K562 (cell line): ENCODE results near the gene F12. TPM values are rescaled to one million over a fixed set of nuclear protein-coding genes. Genes with fewer than 3 reads are reported as not detected.

Experiments used
- CSDE1 ChIP-seq, 2 experiments: fragments of 450-650 bp; IDR thresholded peaks; 2 replicates each; pipeline ENCODE4 v1.6.1; 2016; ENCODE audit warnings: mild to moderate bottlenecking in 1 of 2
- DPF2 ChIP-seq: fragments of 450-650 bp; IDR thresholded peaks from 2 replicates; pipeline ENCODE4 v1.6.1; 2016
- E2F5 ChIP-seq: sonication (generic); formaldehyde crosslinking; IDR thresholded peaks from 2 replicates; pipeline ENCODE4 v1.8.0; 2022; ENCODE audit warnings: mild to moderate bottlenecking, missing genetic modification reagents
- GATAD2A ChIP-seq: fragments of 450-650 bp; IDR thresholded peaks from 2 replicates; pipeline ENCODE4 v1.6.1; 2017
- JUNB ChIP-seq: fragments of 450-650 bp; formaldehyde crosslinking; conservative IDR thresholded peaks from 2 replicates; pipeline ENCODE4 v1.4.0; 2020; ENCODE audit warnings: mild to moderate bottlenecking
- KDM1A ChIP-seq, 2 experiments: fragments of 450-650 bp; IDR thresholded peaks; 2 replicates each; pipeline ENCODE4 v1.6.1; 2016; ENCODE audit warnings: mild to moderate bottlenecking in 2 of 2
- MECOM ChIP-seq: fragments of 250-450 bp; sonication (Bioruptor Pico); IDR thresholded peaks from 2 replicates; pipeline ENCODE4 v1.8.0; 2022; ENCODE audit warnings: inconsistent platforms
- MIER1 ChIP-seq: fragments of 450-650 bp; IDR thresholded peaks from 2 replicates; pipeline ENCODE4 v1.6.1; 2016; ENCODE audit warnings: antibody characterized with exemption, mild to moderate bottlenecking, low read depth
- NFYB ChIP-seq: IDR thresholded peaks from 2 replicates; pipeline ENCODE4 v1.6.1; 2011; ENCODE audit warnings: mild to moderate bottlenecking, moderate library complexity; ENCODE audit not compliant: insufficient read length; ENCODE audit errors: extremely low read depth
- PRMT5 ChIP-seq: sonication (generic); formaldehyde crosslinking; IDR thresholded peaks from 2 replicates; pipeline ENCODE4 v1.5.0; 2020; ENCODE audit warnings: missing genetic modification reagents
- RAD51 ChIP-seq: fragments of 450-650 bp; IDR thresholded peaks from 2 replicates; pipeline ENCODE4 v1.7.1; 2016; ENCODE audit warnings: low read depth, mild to moderate bottlenecking, borderline replicate concordance
- RERE ChIP-seq: sonication (generic); formaldehyde crosslinking; IDR thresholded peaks from 2 replicates; pipeline ENCODE4 v1.8.0; 2023; ENCODE audit warnings: missing genetic modification reagents, mild to moderate bottlenecking, borderline replicate concordance
- SMAD2 ChIP-seq: fragments of 150-350 bp; IDR thresholded peaks from 2 replicates; pipeline ENCODE4 v1.6.1; 2014; ENCODE audit warnings: low read depth, mild to moderate bottlenecking, low read length
- USF1 ChIP-seq: sonication (generic); formaldehyde crosslinking; IDR thresholded peaks from 2 replicates; pipeline ENCODE4 v1.9.0; 2022; ENCODE audit warnings: mild to moderate bottlenecking, missing genetic modification reagents
- USF2 ChIP-seq: sonication (generic); formaldehyde crosslinking; IDR thresholded peaks from 2 replicates; pipeline ENCODE4 v1.5.0; 2020; ENCODE audit warnings: missing genetic modification reagents
- VEZF1 ChIP-seq: fragments of 200-800 bp; sonication (Bioruptor generic); IDR thresholded peaks from 2 replicates; pipeline ENCODE4 v1.6.1; 2017; ENCODE audit warnings: missing genetic modification characterization, missing compliant biosample characterization
- YY1 ChIP-seq, 3 experiments: IDR thresholded peaks; 2 replicates each; pipeline ENCODE4 v1.6.1; 2011; ENCODE audit warnings: low read length in 2 of 3, mild to moderate bottlenecking in 2 of 3, moderate library complexity in 2 of 3, borderline replicate concordance in 1 of 3, control low read depth in 1 of 3, low read depth in 1 of 3; ENCODE audit not compliant: insufficient read depth in 3 of 3, insufficient replicate concordance in 2 of 3, control insufficient read depth in 1 of 3, insufficient read length in 1 of 3; ENCODE audit errors: extremely low read depth in 1 of 3
- ZNF143 ChIP-seq: sonication (generic); formaldehyde crosslinking; IDR thresholded peaks from 2 replicates; pipeline ENCODE4 v1.9.0; 2022; ENCODE audit warnings: mild to moderate bottlenecking, missing genetic modification reagents
- ZNF589 ChIP-seq: fragments of 200-800 bp; sonication (Bioruptor generic); IDR thresholded peaks from 2 replicates; pipeline ENCODE4 v1.6.1; 2016; ENCODE audit warnings: low read depth, missing genetic modification characterization, missing compliant biosample characterization
- ZNF696 ChIP-seq: fragments of 250-450 bp; sonication (Bioruptor Pico); conservative IDR thresholded peaks from 2 replicates; pipeline ENCODE4 v1.4.0; 2020; ENCODE audit warnings: mild to moderate bottlenecking, moderate library complexity
- ZNF77 ChIP-seq: fragments of 250-450 bp; sonication (Bioruptor Pico); IDR thresholded peaks from 2 replicates; pipeline ENCODE4 v1.5.0; 2020
- polyA plus RNA-seq, 8 experiments: library from polyadenylated mRNA; depleted of rRNA in 4 of 8; stranded (reverse) in 5 of 8; unstranded in 3 of 8; fragments of >200 nt; fragmentation: Nextera tagmentation in 2 of 8; fragmentation: Illumina TruSeq in 1 of 8; extraction: Ambion mirVana in 2 of 8; extraction: Trizol in 1 of 8; gene quantifications; 2 replicates each; pipeline versions ENCODE4 v1.2.1 to v1.2.3, GENCODE V29; 2011 to 2014; ENCODE audit warnings: inconsistent platforms in 1 of 8, missing spikeins in 1 of 8
- total RNA-seq, 7 experiments: library from RNA; depleted of rRNA in 6 of 7; stranded (reverse); fragments of >200 nt in 6 of 7; fragmentation: Illumina TruSeq in 2 of 7; extraction: Trizol in 2 of 7; gene quantifications; 2 replicates each; pipeline versions ENCODE4 v1.2.1 to v1.2.3, GENCODE V29; 2011 to 2021; ENCODE audit warnings: low replicate concordance in 1 of 7

The F12 gene
- total and polyA plus RNA-seq, 9 of the 15 experiments (the other 6 are each of a cell fraction or from before 2014, with no cell fraction given), result 0.59 to 18.3 (median 3.6) TPM

GRCh38 chr5:177437623-177438022, 28.3 kb upstream of the F12 start (continued):
- TF ChIP-seq SMAD2, result no peak
- no peak for TF ChIP-seq DPF2
- TF ChIP-seq CSDE1 (IDR thresholded peaks at IDR 0.05), result no peak
- peak; percentile 54; the same call in 1 of the 2 replicates for TF ChIP-seq RAD51
- no peak for TF ChIP-seq JUNB (CRISPR knock-in tag)
- no peak for TF ChIP-seq MIER1
- no peak for TF ChIP-seq VEZF1 (CRISPR knock-in tag)
- peak; percentile 26; the same call in 1 of the 2 replicates for TF ChIP-seq USF2 (CRISPR knock-in tag)
- no peak for TF ChIP-seq YY1 (IDR thresholded peaks at IDR 0.05; ENCODE audit: borderline replicate concordance in 1 of 3, control insufficient read depth in 1 of 3, extremely low read depth in 1 of 3, insufficient read depth in 3 of 3, insufficient read length in 1 of 3, insufficient replicate concordance in 2 of 3, low read depth in 1 of 3, low read length in 2 of 3)
- no peak for TF ChIP-seq ZNF696
- TF ChIP-seq ZNF143 (CRISPR knock-in tag), result no peak
- no peak for TF ChIP-seq PRMT5
- peak; percentile 34 for TF ChIP-seq NFYB
- TF ChIP-seq RERE, result no peak
- TF ChIP-seq GATAD2A, result no peak
- no peak for TF ChIP-seq MECOM (CRISPR knock-in tag)
- no peak for TF ChIP-seq KDM1A (IDR thresholded peaks at IDR 0.05)
- TF ChIP-seq ZNF77 (CRISPR knock-in tag), result no peak
- TF ChIP-seq ZNF589 (CRISPR knock-in tag), result no peak
- peak; percentile 71 for TF ChIP-seq USF1 (CRISPR knock-in tag)
- TF ChIP-seq E2F5 (CRISPR knock-in tag), result no peak
